ENCODE results near the gene SLC25A18.
"Not testable (repeated sequence)": the region's sequence is repeated elsewhere in the genome, so short reads cannot be mapped to it uniquely, and the experiment has no call there.

The SLC25A18 gene

GRCh38 chr22:17562906-17563870 lies at the start of gene SLC25A18:
TSS of gene SLC25A18 (plus strand) at chr22:17563498. CDS start at chr22:17579945, 16,447 bp downstream.
- peak; percentile 17 for FAIRE-seq

DNA sequence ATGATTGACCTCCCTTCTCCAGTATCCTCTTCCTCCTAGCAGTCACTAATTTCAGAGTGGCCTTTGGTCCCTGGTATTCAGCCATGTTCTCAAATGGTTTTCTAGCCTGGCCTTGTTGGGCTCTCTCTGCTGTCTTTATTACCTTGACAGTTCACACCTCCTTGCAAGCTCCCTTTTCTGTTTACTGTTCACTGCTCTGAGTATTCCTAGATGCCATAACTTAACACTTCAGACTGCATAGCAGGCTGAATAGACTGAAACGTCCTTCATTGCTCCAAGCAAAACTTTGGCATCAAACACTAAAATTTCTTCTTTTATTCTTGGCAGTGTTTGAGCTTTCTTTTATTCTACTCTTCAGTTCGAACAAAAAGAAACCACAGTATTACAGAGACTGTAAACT lies 49.7 kb upstream of the SLC25A18 start:
- FAIRE-seq = no peak

DNA sequence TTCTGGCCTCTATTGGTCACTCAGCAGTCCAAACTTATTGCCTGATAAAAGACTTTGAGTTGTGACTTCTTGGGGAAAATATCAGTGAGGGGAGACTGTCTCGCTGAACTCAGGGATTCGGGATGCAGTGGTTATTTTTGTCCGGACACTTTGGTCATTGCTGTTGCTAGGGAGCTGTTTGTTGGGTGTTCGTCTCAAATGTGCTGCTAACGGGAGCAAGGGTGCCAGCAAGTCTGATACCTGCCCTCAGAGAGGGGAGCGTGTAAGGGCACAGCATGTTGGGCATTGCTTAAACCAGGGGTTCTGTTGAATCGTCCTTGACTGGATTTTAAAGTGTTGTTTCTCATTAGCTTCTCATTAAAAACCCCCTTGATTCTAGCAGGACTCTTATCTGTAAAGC lies 49.2 kb upstream of the SLC25A18 start:
- FAIRE-seq = no peak

DNA sequence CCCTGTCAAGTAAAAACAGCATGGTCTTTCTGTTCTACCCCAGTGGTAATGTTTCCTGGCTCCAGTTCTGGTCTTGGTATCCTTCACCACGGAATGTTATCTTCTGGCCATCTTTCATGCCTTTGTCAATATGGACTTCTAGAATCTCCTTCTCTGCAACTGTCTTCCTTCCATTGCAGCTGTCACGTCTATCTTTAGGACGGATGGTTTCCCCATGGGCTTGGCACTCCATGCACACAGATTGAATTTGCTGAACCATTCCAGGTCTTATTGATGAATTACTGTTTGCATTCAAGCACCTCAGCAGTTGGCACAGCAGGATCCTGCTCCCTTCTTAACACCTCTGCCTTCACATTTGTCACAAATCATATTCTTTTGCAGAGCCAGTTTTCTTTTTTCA lies 44.9 kb upstream of the SLC25A18 start:
- FAIRE-seq = no peak

- not testable (repeated sequence) for FAIRE-seq
Observed at GRCh38 chr22:17521971-17522370, 41.3 kb upstream of the SLC25A18 start.

DNA sequence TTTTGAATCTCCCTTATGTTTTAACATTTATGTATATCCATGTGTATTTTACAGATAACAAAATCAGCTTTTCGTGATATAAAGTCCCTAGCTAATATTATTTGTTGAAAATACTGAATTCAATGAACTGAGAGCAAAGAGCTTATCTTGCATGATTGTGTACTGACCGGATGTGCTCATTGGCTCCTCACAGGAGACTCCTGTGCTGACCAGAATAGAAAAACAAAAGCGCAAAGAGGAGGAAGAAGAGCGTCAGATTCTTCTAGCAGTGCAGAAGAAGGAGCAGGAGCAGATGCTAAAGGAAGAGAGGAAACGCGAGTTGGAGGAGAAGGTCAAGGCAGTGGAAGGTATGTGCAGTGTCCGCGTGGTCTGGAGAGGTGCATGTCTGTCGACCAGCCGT lies 39.4 kb upstream of the SLC25A18 start:
- FAIRE-seq = no peak

DNA sequence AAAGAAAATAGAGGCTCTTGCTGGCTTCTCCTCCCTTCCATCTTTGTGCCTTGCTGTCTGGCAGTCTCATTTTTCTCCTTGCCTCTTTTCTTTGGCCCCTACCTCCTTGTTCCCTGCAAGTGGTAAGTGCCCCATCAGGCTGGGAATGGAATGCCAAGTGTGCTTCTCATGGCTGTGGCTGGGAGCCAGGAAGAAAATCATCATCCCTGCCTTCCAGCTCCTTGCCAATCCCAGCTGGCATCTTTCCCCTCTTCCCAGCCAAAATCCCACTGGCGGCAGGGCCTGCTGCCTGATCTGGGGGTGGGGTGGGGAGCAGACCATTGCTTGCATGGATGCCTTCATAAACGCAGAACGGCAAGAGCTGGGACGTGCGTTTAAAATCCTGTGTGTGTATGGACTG lies 27.0 kb upstream of the SLC25A18 start:
- no peak for FAIRE-seq

- no peak for FAIRE-seq
Observed at GRCh38 chr22:17537155-17537554, 26.1 kb upstream of the SLC25A18 start.

- no peak for FAIRE-seq
Observed at GRCh38 chr22:17540481-17540880, 22.8 kb upstream of the SLC25A18 start.

DNA sequence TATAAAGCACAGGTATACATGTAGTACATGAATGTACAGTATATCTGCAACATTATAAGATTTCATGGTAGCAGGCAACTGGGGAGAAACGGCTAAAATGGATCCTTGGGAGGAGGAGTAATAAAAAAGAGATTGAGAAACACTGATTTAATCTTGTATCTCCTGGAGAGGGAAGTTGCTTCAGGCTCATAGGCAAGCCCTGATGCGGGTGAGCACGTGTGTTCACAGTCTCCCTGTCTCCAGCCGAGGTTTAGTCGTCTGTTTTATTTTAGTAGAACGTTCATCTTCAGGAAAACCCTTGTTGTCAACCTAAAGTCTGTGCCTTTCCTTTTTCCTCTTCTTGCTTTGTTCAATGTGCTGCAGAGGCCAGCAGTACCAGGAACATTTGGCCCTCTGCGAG lies 21.8 kb upstream of the SLC25A18 start:
- FAIRE-seq = no peak

- no peak for FAIRE-seq
Observed at GRCh38 chr22:17542452-17542851, 20.8 kb upstream of the SLC25A18 start.

DNA sequence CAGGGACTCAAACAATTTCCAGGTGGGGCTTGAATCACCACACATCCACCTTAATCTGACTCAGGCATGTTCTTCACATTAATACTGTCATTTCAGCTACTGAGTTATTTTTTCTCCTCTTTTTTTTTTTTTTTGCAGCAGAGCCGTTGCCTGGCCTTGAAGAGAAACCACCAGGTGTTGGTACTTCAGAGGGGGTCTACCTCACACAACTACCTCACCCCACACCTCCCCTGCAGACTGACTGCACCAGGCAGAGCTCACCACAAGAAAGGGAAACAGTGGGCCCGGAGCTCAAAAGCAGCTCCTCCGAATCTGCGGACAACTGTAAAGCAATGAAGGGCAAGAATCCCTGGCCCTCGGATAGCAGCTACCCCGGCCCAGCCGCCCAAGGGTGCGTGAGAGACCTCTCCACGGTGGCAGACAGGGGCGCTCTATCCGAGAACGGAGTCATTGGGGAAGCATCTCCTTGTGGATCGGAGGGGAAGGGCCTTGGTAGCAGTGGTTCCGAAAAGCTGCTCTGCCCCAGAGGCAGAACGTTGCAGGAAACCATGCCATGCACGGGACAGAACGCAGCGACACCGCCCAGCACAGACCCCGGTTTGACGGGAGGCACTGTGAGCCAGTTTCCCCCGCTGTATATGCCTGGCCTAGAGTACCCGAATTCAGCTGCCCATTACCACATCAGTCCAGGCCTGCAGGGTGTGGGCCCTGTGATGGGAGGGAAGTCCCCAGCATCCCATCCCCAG lies 15.1 kb upstream of the SLC25A18 start:
- FAIRE-seq = no peak

- FAIRE-seq = no peak
Observed at GRCh38 chr22:17548756-17549035, 14.6 kb upstream of the SLC25A18 start.

GRCh38 chr22:17549183-17549582 lies 14.1 kb upstream of the SLC25A18 start:
- no peak for FAIRE-seq

DNA sequence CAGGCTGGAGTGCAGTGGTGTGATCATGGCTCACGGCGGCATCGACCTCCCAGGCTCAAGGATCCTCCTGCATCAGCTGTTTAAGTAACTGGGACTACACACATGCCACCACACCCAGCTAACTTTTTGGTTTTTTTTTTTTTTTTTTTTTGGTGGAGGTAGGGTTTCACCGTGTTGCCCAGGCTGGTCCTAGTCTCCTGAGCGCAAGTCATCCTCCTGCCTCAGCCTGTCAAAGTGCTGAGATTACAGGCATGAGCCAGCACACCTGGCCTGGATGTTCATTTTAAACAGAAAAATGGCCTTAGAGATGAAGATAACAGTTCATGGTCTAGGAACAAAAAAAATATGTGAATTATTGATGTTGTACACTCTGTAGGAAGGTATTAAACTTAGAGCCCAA lies 13.6 kb upstream of the SLC25A18 start:
- no peak for FAIRE-seq

DNA sequence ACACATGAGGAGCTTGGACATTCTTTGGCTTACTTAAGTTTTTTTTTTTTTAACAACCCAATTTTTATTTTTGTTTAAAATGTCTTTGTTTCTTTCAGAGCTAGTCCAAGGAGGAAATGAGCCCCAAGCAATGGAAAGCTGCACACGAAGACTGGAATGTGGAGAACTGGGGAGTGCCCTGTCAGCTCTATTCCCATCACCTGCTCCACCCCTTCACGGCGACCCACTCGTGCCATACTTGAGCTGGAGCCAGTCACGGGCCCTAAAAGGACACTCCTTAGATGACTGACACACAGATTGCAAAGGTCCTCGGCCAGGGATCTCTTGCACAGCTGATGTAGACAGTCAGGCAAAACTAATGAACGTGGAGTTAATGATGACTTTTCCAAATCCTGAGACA lies 10.6 kb upstream of the SLC25A18 start:
- FAIRE-seq = no peak

GRCh38 chr22:17554814-17555213 lies 8.5 kb upstream of the SLC25A18 start:
- no peak for FAIRE-seq

- no peak for FAIRE-seq
Observed at GRCh38 chr22:17559188-17559587, 4.1 kb upstream of the SLC25A18 start.

DNA sequence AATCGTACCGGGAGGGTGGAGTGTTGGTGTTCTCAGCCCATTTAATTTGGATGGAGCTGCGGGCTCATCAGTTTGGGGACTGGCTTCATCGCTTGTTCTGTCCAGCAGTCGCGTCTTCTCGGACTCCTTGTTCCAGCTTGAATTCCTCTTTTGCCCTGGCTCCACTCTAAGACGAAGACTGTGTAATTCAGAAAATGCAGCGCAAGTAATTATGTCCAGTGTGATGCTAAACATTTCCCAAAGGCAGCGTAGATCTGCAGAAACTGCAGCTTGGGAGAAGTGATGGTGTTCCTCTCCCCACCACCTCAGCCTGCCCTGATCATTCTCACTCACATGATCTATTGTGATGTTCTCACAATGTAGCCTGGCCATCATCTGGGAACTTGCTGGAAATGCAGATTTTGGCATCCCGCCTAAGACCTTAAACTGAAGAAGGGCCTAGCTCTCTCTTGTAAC lies 666 bp downstream of the SLC25A18 start:
- no peak for FAIRE-seq

GRCh38 chr22:17566016-17566687 lies 2.9 kb downstream of the SLC25A18 start:
- FAIRE-seq = not testable (repeated sequence)

- FAIRE-seq = no peak
Observed at GRCh38 chr22:17566776-17567175, 3.5 kb downstream of the SLC25A18 start.

DNA sequence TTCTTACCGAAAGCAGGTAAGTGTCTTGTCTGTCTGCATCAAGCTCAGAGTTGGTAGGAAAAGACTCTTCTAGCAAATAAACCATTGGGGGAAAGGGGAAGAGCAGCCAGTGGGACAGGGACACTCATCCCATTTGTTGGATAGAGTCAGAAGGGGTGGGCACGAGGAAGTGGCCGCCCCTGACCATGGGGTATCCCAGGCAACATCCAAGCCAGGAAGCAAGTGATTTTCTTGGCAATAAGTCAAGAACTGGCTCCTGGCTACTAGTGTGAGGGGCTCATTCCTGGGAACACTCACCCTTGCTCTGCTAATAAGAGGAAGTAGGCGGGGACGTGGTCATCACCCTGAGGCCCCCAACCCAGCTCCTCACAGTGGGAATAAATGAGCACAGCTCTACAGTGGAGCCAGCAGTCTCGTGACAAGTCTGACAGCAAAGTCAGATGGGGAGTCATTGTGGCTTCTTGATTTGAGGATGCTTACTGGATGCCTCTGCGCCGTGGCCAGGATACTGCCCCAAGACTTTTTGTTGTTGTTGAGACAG lies 6.7 kb downstream of the SLC25A18 start:
- FAIRE-seq = peak; percentile 84

All from G401.6 (cell line).